ENCODE measurements around the gene TECPR2.
"Not testable (repeated sequence)": the region's sequence is repeated elsewhere in the genome, so short reads cannot be mapped to it uniquely, and the experiment has no call there.

Gene TECPR2

GRCh38 chr14:102550927-102551401, 188.2 kb downstream of the TECPR2 start:
- not testable (repeated sequence) for H3K9me3 ChIP-seq (ENCODE audit: control insufficient read depth, insufficient read depth, low read depth, low read length); H3K4me3 ChIP-seq (ENCODE audit: low read depth, low read length); H3K9ac ChIP-seq (ENCODE audit: low read length); H3K27me3 ChIP-seq (ENCODE audit: control insufficient read depth, insufficient read depth, low read length); H3K27ac ChIP-seq (ENCODE audit: low read depth, low read length); H3K36me3 ChIP-seq (ENCODE audit: control insufficient read depth, insufficient read depth, low read length)
- peaks cover 12% of the 10 kb centered on the region for H3K4me1 ChIP-seq (ENCODE audit: control insufficient read depth, insufficient read depth, low read length)

All from HUES6 (cell line).